Neural cell (in vitro differentiated cells): ENCODE measurements around the gene LSM14A. TPM values are rescaled to one million over a fixed set of nuclear protein-coding genes. Genes with fewer than 3 reads are reported as not detected.

Experiments used
- H2AFZ ChIP-seq: fragments of 200-600, 300-800 bp; sonication (generic), shearing (Covaris generic); 2 replicates; pipeline ENCODE4 v1.6.0; 2014; ENCODE audit warnings: low read depth, mild to moderate bottlenecking, antibody characterized with exemption, low read length, moderate library complexity
- H3F3A ChIP-seq: fragments of 200-600 bp; shearing (Covaris generic); 2 replicates; pipeline ENCODE4 v1.6.1; 2016; ENCODE audit warnings: mild to moderate bottlenecking, moderate library complexity, mixed read lengths, antibody characterized with exemption, low read length; ENCODE audit not compliant: insufficient read depth, poor library complexity, severe bottlenecking
- H3K27ac ChIP-seq: fragments of 200-600, 300-800 bp; sonication (generic), shearing (Covaris generic); 2 replicates; pipeline ENCODE4 v1.5.1; 2014; ENCODE audit warnings: mild to moderate bottlenecking, low read length, moderate library complexity
- H3K27me3 ChIP-seq: fragments of 300-800, 200-600 bp; sonication (generic), shearing (Covaris generic); 2 replicates; pipeline ENCODE4 v1.6.0; 2014; ENCODE audit warnings: mild to moderate bottlenecking, low read depth, low read length, moderate library complexity; ENCODE audit not compliant: insufficient read depth
- H3K36me3 ChIP-seq: fragments of 300-800, 200-600 bp; sonication (generic), shearing (Covaris generic); 2 replicates; pipeline ENCODE4 v1.5.1; 2014; ENCODE audit warnings: mild to moderate bottlenecking, antibody characterized with exemption, low read length, moderate library complexity; ENCODE audit not compliant: insufficient read depth
- H3K4me2 ChIP-seq: fragments of 300-800, 200-600 bp; sonication (generic), shearing (Covaris generic); 2 replicates; pipeline ENCODE4 v1.6.0; 2014; ENCODE audit warnings: mild to moderate bottlenecking, low read length
- H3K4me3 ChIP-seq: fragments of 300-800, 200-600 bp; sonication (generic), shearing (Covaris generic); 2 replicates; pipeline ENCODE4 v1.5.1; 2014; ENCODE audit warnings: mild to moderate bottlenecking, low read length, moderate library complexity
- H3K79me2 ChIP-seq: fragments of 200-600 bp; shearing (Covaris generic); replicated peaks from 2 replicates; pipeline ENCODE4 v1.6.0; 2014; ENCODE audit warnings: mild to moderate bottlenecking, low read length, moderate library complexity; ENCODE audit not compliant: insufficient read depth
- H3K9ac ChIP-seq: fragments of 300-800, 200-600 bp; sonication (generic), shearing (Covaris generic); 2 replicates; pipeline ENCODE4 v1.6.1; 2016; ENCODE audit warnings: mild to moderate bottlenecking, low read length, mixed read lengths
- H3K9me2 ChIP-seq: fragments of 200-600 bp; shearing (Covaris generic); 2 replicates; pipeline ENCODE4 v1.6.1; 2016; ENCODE audit warnings: mild to moderate bottlenecking, low read length, mixed read lengths; ENCODE audit not compliant: insufficient read depth
- H3K9me3 ChIP-seq: fragments of 200-600, 300-800 bp; sonication (generic), shearing (Covaris generic); 2 replicates; pipeline ENCODE4 v1.6.1; 2016; ENCODE audit warnings: mild to moderate bottlenecking, mixed run types, low read length, moderate library complexity, mixed read lengths
- H4K20me1 ChIP-seq: fragments of 200-600 bp; shearing (Covaris generic); 2 replicates; pipeline ENCODE4 v1.6.1; 2016; ENCODE audit warnings: mild to moderate bottlenecking, mixed run types; ENCODE audit not compliant: insufficient read depth
- EP300 ChIP-seq: fragments of 450-650 bp; conservative IDR thresholded peaks from 2 replicates; pipeline ENCODE4 v1.6.1; 2014; ENCODE audit warnings: antibody characterized with exemption, mild to moderate bottlenecking, moderate library complexity; ENCODE audit not compliant: poor library complexity, severe bottlenecking
- EZH2 ChIP-seq: fragments of 200-600, 300-800 bp; shearing (Covaris generic), sonication (generic); IDR thresholded peaks from 2 replicates; pipeline ENCODE4 v1.6.1; 2014; ENCODE audit warnings: antibody characterized with exemption, low read length, borderline replicate concordance, mild to moderate bottlenecking; ENCODE audit not compliant: insufficient read depth, poor library complexity, severe bottlenecking
- MXI1 ChIP-seq: fragments of 450-650 bp; conservative IDR thresholded peaks from 2 replicates; pipeline ENCODE4 v1.6.1; 2014; ENCODE audit warnings: antibody characterized with exemption, mild to moderate bottlenecking; ENCODE audit not compliant: poor library complexity, severe bottlenecking
- POLR2AphosphoS5 ChIP-seq: IDR thresholded peaks from 2 replicates; pipeline ENCODE4 v1.6.1; 2012
- RAD21 ChIP-seq: fragments of 450-650 bp; conservative IDR thresholded peaks from 2 replicates; pipeline ENCODE4 v1.6.1; 2014; ENCODE audit warnings: antibody characterized with exemption, mild to moderate bottlenecking, moderate library complexity
- SMC3 ChIP-seq: fragments of 450-650 bp; conservative IDR thresholded peaks from 2 replicates; pipeline ENCODE4 v1.6.1; 2014; ENCODE audit warnings: antibody characterized with exemption, mild to moderate bottlenecking, moderate library complexity; ENCODE audit not compliant: poor library complexity
- TAF1 ChIP-seq: IDR thresholded peaks from 2 replicates; pipeline ENCODE4 v1.6.1; 2012; ENCODE audit warnings: low read depth
- polyA plus RNA-seq: library from polyadenylated mRNA; depleted of rRNA; stranded (reverse); fragments of >200 nt; gene quantifications from 2 replicates; pipeline ENCODE4 v1.2.3, GENCODE V29; 2014
- TF ChIP-seq, protein P1 (sequence below): fragments of 450-650 bp; IDR thresholded peaks from 2 replicates; pipeline ENCODE4 v1.5.1; 2014; ENCODE audit warnings: antibody characterized with exemption, mild to moderate bottlenecking, moderate library complexity; ENCODE audit not compliant: poor library complexity, severe bottlenecking
- TF ChIP-seq, protein P2 (sequence below): IDR thresholded peaks from 2 replicates; pipeline ENCODE4 v1.6.1; 2012; ENCODE audit warnings: borderline replicate concordance

The LSM14A gene
- polyA plus RNA-seq, 1 donor from 2014 or later = 104 TPM

DNA sequence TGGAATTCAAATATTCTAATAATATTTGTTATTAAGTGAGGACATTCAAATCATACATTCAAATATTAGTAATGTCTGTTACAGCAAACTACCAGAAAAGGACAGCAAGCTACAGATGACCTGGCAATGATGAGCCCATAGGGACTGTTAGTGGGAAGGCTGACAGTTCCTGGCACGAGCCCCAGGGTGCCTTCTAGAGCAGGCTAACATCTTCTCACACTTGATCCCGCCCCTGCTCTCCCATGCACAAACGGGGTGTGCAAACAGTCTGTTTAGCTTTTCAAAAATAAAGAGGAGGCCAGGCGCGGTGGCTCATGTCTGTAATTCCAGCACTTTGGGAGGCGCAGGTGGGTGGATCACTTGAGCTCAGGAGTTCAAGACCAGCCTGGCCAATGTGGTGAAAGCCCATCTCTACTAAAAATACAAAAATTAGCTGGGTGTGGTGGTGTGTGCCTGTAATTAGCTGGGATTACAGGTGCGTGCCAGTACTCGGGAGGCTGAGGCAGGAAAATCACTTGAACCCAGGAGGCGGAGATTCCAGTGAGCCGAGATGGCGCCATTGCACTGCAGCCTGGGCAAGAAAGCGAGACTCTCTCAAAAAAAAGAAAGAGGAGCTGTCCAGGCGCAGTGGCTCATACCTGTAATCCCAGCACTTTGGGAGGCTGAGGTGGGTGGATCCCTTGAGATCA is 72.5 kb downstream of the LSM14A start:
- Histone ChIP-seq H3K9me3 (no peaks in the 10 kb centered on the region), H3K4me3 (no peak overlapping the region), H3K9ac (no peak overlapping the region), H3K36me3 (no peaks in the 10 kb centered on the region), H3K27ac (no peak overlapping the region), H3F3A (no peaks in the 10 kb centered on the region), H2AFZ (no peak overlapping the region), H4K20me1 (no peaks in the 10 kb centered on the region), H3K79me2 (no peaks in the 10 kb centered on the region), H3K27me3 (no peaks in the 10 kb centered on the region), H3K9me2 (no peaks in the 10 kb centered on the region), H3K4me2 (no peak overlapping the region)
- TF ChIP-seq EZH2 (no peak), POLR2AphosphoS5 (no peak), RAD21 (no peak), MXI1 (no peak), SMC3 (no peak), EP300 (no peak), TAF1 (no peak)
- TF ChIP-seq, protein P1, sequence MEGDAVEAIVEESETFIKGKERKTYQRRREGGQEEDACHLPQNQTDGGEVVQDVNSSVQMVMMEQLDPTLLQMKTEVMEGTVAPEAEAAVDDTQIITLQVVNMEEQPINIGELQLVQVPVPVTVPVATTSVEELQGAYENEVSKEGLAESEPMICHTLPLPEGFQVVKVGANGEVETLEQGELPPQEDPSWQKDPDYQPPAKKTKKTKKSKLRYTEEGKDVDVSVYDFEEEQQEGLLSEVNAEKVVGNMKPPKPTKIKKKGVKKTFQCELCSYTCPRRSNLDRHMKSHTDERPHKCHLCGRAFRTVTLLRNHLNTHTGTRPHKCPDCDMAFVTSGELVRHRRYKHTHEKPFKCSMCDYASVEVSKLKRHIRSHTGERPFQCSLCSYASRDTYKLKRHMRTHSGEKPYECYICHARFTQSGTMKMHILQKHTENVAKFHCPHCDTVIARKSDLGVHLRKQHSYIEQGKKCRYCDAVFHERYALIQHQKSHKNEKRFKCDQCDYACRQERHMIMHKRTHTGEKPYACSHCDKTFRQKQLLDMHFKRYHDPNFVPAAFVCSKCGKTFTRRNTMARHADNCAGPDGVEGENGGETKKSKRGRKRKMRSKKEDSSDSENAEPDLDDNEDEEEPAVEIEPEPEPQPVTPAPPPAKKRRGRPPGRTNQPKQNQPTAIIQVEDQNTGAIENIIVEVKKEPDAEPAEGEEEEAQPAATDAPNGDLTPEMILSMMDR = no peak
- TF ChIP-seq, protein P2, sequence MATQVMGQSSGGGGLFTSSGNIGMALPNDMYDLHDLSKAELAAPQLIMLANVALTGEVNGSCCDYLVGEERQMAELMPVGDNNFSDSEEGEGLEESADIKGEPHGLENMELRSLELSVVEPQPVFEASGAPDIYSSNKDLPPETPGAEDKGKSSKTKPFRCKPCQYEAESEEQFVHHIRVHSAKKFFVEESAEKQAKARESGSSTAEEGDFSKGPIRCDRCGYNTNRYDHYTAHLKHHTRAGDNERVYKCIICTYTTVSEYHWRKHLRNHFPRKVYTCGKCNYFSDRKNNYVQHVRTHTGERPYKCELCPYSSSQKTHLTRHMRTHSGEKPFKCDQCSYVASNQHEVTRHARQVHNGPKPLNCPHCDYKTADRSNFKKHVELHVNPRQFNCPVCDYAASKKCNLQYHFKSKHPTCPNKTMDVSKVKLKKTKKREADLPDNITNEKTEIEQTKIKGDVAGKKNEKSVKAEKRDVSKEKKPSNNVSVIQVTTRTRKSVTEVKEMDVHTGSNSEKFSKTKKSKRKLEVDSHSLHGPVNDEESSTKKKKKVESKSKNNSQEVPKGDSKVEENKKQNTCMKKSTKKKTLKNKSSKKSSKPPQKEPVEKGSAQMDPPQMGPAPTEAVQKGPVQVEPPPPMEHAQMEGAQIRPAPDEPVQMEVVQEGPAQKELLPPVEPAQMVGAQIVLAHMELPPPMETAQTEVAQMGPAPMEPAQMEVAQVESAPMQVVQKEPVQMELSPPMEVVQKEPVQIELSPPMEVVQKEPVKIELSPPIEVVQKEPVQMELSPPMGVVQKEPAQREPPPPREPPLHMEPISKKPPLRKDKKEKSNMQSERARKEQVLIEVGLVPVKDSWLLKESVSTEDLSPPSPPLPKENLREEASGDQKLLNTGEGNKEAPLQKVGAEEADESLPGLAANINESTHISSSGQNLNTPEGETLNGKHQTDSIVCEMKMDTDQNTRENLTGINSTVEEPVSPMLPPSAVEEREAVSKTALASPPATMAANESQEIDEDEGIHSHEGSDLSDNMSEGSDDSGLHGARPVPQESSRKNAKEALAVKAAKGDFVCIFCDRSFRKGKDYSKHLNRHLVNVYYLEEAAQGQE = no peak

DNA sequence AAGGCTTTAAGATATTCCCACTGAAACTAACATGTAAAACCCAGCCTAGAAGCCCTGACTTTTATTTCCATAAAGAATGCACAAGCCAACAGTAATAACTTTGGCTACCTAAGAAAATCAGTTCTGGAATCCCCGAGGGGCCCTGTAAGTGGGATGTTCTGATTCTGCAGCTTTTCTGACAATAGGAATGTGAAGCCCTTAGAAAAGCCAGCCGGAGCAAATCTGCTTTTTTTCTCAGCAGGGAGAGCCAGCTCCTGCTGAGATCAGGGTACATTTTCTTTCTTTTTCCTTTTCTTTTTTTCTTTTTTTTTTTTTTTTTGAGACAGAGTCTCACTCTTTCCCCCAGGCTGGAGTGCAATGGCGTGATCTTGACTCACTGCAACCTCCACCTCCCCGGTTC is 74.0 kb downstream of the LSM14A start:
- Histone ChIP-seq H2AFZ (no peak overlapping the region), H3K36me3 (no peaks in the 10 kb centered on the region), H3K9me2 (no peaks in the 10 kb centered on the region), H3K27me3 (no peaks in the 10 kb centered on the region), H3K4me3 (no peak overlapping the region), H3K79me2 (no peaks in the 10 kb centered on the region), H3F3A (no peaks in the 10 kb centered on the region), H3K9ac (no peak overlapping the region), H4K20me1 (no peaks in the 10 kb centered on the region), H3K9me3 (no peaks in the 10 kb centered on the region), H3K27ac (no peak overlapping the region), H3K4me2 (no peak overlapping the region)
- TF ChIP-seq RAD21 = no peak
- no peak for TF ChIP-seq EZH2
- TF ChIP-seq SMC3 = no peak
- TF ChIP-seq, protein P2 = no peak
- TF ChIP-seq, protein P1 = no peak
- TF ChIP-seq EP300 = no peak
- no peak for TF ChIP-seq MXI1
- TF ChIP-seq TAF1 = no peak
- no peak for TF ChIP-seq POLR2AphosphoS5
